CD4-positive, alpha-beta T cell treated with Interferon alpha-2 for 1 hour (primary cell): ENCODE data around the gene PFN1.
A peak's percentile ranks its signal among the peaks of the same experiment; 100 is the strongest.

Source experiments
- DNase-seq, 2 donors: peaks; one replicate each; pipeline ENCODE4 v3.0.0-alpha.2; 2020 to 2022

PFN1 gene

DNA sequence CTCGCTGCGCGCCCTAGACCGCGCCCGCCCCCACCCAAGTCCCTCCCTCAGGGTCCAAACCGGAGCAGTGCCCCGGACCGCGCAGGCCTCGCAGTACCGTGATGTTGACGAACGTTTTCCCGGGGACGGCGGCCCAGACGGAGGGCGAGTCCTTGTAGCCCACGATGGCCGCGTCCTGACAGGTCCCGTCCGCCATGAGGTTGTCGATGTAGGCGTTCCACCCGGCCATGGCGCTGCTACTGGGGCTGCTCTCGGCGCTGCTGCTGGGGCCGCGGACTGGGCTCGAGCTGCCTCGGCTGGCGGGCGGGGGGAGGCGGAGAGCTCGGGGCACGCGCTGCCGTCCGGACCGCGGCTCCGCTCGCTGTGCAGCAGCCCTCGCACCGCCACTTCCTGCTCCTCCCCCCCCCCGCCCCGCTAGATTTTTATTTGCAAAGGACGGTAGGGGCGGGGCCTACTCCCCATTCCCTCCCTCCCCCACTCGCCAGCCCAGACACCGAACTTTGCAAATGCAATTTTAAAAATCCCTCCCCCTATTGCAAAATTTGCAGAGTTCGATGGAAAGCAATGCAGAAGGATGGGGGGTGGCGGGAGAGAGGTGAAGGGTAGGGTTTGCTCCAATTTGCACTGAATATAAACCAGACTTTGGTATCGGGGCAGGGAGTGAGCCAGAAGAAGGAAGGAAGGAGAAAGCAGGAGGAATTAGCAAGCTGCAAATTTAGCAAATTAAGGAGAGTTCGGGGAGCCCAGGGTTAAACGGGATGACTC, at the start of gene PFN1:
PFN1 (minus strand) TSS at position 365 of the 765 bp plus-strand sequence; CDS start at position 229, 136 bp downstream.
- DNase-seq, result peak; percentile 92 to 95

DNA sequence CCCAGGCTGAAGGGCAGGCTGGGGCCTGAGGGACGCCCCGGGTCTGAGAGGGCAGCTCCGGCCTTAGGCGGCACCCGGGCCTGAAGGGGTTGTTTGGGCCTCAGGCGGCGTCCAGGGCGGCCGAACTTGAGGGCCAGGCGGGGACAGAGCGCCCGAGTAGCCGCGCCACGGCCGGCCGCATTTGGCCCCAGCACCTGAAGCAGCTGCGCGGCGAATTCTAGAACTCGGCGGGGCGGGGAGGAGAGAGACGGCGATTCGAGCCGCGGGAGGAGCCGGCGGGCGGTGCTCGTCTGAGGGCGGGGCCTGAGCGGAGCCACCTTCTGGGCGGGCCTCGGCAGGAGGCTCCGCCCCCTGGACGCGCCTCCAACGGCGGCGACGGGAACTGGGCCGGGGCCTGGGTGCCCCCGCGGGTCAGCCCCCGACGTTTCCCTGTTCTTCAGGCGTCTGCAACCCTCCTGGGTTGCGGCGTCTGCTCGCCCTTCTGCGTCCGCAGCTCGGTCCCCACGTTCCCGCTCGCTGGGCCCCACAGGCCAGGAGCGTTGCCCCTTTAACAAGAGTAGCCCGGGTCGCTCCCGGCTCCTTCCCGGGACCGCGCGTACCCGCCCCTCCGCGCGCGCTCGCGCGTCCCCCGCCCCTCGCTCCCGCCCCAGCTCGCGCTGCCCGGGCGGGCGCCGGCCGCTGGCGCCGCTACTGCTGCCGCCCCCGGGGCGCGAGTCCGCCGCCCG, 49.1 kb upstream of the PFN1 start, which contains the start of the genes INCA1 and KIF1C:
INCA1 (minus strand) TSS at position 221 of the 725 bp plus-strand sequence. CDS start 3,085 bp downstream, outside the sequence.
KIF1C (plus strand) TSS at position 649 of the 725 bp plus-strand sequence. CDS start 2,297 bp downstream, outside the sequence.
- peak; percentile 88 to 93 for DNase-seq

DNA sequence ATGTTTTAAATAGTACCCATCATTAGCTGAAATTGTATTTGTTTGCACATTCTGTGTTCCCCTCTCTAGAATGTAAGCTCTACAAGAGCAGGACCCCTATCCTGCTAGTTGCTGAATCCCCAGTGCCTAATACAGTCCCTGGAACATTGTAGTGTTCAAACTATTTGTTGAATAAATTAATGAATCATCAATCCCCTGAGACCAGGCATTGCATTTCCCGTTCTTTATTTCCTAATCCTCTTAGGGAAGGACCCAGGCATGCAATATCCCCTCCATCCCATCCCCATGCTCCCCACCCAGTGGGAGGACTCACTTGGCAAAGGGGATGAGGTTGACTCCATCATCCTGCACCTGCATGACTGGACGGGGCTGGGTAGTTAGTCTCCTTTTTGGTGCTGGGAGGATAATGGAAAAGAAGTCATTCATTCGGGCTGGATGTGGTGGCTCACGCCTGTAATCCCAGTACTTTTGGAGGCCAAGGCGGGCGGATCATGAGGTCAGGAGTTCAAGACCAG, 45.8 kb upstream of the PFN1 start:
- no peak for DNase-seq

DNA sequence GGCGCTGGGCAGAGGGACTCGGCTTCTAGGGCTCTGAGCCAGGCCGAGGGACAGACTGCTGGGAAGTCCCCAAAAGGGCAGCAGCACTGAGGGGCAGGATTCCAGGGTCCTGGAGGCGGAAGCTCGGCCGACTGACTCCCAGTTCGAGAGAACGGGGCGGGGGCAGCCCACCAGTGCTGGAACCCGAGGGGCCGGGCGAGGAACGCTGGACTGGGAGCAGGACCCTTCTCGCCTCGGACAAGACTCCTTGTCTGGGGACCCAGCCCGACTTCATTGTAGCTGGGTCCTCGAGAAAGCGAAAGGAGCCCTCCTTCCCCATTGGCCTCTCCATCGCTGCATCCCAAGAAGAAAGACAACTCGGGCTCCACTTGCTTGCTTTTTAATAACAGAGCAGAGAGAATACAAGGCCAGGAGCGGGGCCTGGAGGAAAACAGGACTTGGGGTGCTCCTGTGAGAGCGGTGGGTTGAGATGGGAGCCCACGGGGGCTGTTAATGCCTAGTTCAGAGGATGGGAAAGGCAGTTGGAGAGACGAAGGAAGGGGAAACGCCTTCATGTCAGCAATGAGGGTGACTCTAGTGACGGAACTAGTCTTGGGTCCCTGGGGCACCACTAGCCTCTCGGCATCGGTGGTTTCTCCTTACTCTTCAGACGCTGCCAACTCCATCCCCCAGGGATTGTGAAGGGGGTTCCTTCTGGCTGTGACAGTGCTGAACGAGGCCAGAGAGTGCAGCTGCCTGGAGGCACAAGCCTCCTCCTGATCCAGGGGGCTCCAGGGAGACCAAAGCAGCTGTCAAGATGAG, 39.6 kb upstream of the PFN1 start:
- no peak for DNase-seq

DNA sequence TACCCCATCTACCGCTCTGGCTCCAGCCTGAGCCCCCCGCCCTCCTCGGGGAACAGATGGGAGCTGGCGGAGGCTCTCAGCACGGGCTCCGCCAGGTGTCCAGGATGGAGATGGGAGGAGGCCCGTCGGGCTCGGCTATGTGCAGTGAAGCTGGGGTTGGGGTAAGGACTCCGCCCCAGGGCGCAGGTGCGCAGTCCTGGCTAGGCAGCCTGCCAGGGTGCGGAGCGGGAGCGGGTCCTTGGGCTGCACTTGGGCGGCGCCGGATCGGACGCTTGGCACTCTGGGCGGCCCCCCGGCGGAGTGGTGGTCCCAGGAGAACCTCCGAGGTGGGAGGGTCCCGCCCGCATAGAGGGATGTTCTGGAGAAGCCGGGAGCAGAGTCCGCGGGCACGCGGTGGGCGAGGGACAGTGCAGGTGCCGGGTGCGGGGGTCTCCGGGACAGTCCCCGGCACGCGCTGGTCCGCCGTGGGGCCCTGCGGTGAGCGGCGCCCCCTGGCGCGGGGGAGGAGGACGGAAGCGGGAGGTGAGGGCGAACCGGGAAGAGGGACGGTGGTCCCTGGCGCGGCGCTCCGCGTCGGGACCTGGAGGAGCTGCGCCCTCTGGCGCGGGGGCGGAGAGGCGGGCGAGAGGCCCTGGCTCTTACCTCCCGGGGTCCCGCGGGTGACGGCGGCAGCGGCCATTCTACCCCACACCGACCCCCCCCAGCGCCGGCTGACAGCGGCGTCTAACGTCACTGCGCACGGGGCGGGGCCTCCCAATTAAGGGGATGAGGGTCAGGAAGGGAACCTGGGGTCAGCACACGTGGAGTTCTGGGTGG, 38.8 kb upstream of the PFN1 start, which contains the start of gene CAMTA2:
CAMTA2 (minus strand) TSS at position 725 of the 816 bp plus-strand sequence. CDS start 1,453 bp downstream, outside the sequence.
- DNase-seq, result peak; percentile 82 to 89

DNA sequence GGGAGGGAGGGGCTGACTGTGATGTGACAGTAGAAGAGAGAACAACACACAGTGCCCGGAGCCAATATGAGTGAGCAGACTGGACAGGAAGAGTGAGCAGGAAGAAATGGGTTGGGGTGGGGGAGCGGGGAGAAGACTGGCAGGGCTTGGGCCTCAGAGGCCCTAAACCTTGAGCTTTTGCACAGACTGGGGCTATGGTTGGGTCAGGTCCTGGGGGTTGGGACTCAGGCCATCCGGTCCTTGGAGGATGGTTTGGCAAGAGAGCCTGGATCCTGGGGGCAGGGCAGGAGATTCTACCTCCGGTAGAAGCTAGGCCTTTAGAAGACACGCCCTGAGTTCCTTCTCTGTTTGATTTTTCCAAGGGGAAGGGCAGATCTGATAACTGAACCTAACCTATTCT, 38.1 kb upstream of the PFN1 start:
- DNase-seq, result no peak

DNA sequence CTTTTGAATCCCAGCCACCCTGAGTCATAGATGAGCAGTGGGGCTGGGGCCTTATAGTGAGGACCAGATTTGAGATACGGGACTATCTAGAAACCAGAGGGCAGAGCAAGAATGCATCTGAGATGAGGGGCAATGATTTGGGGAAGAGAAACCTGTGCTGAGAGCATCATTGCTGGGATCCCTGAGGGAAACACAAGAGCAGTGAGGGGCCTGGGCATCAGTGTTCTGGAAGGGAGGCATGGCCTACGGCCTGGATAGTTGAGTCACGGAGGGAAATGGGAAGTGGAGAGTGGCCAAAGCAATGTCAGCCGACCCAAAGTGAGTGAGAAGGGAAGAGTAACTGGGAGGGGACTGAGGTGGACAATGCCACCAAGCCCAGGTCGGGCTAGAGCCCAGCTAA, 34.0 kb upstream of the PFN1 start:
- DNase-seq, result no peak

DNA sequence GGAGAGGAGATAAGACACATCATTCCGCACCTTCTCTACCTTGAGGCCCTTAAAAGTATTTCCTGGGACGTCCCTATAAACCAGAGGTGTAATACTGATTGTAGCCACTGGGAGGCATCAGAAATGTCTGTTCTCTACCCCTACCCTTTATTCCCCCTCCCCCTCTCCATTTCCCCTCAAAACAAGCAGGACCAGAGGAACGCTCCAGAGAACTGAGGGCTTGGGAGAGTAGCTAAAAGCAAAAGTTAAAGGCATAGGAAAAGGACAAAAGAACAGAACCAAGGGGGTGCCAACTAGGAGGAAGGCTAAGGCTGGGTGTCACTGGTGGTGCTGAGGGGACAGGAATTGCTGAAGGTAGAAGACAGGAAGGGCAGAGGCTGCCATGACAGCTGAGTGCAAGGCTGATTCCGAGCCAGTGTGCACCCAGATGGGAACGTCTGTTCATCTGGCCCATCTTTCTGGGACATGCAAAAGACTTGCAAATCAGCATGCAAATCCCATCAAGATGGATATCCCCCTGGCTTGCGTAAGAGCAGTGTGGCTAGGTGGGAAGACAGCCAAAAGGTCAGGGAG, 32.4 kb upstream of the PFN1 start:
- peak; percentile 32 to 79 for DNase-seq

DNA sequence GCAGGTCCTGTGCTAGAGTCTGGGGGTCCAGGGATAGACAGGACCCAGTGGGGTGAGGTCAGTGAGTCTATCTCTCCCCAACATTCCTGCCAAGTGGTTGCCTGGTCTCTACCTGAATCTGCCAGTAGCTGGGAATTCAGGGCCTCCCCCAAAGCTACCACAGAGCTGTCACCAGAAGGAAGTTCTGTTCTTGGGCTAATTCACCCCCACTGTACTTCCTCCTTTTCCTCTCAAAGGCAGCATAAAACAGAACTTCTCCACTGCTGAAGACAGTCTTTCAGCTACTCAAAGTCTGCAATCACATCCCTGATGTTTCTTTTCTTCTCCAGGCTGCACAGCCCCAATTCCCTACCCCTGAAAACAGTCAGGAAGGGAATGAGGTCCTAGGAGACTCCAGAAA, 30.4 kb upstream of the PFN1 start:
- DNase-seq, result no peak

DNA sequence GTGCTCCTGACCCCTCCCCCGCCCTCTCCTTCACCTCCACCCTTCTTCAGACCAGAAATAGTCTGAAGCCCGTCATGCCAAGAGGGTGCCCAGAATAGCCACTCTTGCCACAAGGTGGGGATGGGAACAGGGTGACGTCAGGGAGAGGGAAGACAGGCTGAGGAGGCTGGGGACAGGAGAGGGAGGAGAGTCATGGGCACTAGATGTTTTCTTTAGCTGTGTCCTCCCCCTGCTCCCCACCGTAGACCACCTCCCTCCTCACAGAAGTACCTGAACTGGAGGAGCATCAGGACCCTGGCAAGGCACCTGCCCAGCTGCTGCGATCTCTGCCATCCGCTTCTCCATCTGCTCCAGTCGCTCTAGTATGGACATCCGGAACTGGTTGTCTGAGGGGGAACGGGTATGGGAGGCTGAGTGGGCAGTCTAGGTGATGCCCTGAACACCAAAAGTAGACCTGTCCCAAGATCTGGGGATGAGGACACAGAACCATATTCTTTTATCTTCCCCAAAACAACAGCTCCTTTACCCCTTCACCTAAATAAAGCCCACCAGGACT, 25.9 kb upstream of the PFN1 start:
- no peak for DNase-seq

DNA sequence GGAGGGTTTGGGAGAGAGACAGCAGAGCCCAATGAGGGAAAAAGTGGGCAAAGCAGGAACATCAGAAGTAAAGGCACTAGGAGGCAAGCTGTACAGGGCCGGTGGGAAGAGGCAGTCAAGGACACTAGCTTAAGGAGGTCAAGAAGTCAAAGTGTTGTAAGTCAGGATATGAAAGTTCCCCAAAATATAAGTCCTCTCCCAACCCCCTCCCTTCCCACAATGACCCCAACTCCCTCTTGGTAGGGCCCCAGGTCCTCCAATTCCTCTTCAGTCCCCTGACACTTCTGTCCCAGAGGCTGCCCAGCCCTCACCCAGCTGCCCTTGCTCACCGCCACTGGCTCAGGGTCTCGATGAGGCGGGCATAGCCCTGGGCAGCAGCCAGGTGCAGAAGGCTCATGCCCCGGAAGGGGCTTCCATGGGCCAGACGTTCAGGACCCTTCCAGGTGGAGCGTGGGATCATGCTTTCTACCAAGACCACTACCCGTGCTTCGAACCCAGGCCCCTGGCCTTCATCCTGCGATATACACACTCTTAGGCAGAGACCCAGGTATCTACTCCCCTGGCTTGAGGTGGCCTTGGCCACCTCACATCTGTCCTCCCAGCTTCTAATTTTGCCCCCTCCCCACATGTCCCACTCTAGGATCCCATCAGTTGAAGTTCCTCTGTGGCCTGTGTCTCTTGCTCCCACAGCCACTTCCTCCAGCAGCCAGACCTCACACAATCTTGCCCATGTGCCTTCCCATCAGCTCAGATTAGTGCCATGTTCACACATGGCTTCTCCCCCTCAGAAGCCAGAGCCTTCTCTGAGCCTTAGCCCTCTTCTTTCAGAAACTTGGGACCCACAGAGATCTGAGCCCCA, 25.2 kb upstream of the PFN1 start:
- DNase-seq, result no peak

DNA sequence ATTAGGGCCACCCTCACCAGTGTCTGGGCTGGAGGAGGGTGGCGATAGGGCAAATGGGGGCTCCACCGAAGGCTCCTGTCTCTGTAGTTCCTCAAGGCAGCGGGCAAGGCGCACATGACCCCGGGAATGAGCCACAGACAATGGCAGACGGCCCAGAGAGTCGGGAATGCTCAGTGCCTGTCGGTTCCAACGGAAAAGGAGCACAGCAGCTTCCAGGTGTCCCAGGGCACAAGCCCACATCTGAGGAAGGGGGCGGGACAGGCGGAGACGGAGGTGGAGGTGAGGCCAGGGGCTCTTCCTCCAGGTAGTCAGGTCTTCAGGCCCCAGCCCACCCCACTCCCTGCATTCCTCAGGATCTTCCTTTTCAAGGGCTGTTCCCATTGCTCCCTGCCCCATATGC, 24.4 kb upstream of the PFN1 start:
- DNase-seq, result no peak

DNA sequence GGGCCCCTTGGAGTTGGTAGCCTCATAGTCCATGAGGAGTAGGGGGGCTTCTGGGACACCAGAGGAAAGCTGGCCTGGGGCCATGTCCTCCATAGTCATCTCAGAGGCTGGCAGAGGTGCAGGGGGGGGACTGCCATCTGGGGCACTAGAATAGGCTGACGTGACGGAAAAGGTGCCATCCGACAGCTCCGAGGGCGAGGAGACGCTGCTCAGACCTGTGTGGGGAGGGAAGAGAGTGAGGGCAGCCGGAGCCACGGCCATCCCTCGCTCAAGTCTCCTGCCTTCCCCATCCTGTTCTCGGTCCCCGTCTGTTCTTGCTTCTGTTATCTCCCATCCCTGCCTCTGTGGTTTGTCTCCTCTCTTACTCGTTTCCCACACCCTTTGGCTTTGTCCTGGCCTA, 24.0 kb upstream of the PFN1 start:
- DNase-seq, result no peak

DNA sequence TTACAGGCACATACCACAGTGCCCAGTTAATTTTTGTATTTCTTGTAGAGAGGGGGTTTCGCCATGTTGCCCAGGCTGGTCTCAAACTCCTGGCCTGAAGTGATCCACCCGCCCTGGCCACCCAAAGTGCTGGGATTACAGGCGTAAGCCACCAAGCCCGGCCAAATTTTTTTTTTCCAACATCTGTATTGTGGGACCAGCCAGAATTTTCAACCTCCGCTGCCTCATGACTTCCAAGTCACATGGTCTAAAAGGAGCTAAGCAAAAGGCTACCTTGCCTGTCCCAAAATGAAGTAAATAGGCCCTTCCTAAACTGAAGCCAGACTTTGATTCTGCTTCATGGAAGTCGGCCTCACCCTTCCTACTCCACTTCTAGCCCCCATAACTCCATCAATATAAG, 23.5 kb upstream of the PFN1 start:
- no peak for DNase-seq

DNA sequence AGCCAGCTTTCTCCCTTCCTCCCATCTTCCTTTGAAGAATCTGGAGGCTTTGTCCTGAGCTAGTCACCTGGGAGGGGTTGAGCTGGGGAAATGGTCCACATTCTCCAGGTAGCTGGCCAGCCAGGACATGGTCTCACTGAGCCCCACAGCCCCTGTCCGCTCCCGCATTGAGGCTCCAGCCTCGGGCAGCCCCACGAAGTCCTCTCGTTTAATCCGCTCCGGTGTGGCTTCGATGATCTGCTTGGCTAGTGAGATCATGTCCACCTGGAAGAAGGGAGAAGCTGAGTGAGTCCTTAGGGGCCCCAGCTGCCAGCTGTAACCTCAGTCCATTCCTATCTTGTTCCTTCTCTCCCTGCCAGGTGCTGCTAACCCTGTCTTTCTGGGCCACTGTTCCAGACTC, 21.9 kb upstream of the PFN1 start:
- no peak for DNase-seq

DNA sequence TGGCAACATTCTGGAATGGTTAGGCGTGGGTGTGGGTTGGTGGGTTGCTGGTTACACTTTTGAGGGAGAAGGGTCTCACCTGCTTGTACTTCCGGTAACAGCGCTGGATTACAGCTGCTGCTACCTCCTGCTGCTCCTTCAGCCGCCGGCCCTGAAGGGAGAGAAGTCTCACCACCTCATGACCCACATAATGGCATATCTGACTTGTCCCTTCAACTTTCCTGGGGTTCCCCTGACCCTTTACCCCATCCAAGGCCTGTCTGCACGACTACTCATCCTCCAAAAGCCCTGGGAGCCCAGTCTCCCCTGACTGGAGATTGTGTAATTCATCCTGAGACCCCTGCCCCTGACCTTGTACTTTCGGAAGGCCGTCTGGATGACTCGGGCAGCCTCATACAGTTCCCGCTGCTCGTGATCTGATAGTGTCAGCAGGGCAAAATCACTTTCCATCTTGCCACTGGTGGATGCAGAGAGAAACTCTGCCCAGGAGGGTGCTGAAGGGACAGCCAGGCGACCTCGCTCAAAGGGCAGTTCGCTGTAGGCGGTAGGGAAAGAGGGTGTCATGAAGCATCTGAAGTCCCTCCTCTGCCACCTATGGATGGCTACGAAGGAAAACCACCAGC, 21.3 kb upstream of the PFN1 start:
- no peak for DNase-seq

DNA sequence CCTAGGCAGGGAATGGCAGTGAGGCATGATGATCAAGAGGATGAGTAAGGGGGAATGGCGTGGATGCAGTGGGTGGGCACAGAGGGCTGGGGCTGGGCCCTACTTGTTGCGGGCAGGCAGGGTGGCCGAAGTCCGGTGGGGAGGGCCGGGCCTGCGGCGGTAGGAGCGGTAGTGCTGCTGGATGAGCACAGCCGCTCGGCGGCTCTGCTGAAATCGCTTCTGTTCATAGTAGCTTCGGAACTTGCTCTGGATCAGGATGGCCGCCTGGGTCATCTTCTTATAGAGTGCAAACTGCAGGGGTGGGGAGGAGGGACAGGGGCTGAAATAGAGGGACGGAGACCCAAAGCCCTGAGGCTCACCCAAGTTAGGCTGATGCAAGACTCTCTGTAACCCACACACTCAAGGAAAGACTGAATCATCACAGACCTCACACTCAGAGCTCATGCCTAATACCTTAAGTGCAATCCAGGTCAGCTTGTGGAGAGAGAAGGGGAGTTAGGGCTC, 20.8 kb upstream of the PFN1 start:
- no peak for DNase-seq

DNA sequence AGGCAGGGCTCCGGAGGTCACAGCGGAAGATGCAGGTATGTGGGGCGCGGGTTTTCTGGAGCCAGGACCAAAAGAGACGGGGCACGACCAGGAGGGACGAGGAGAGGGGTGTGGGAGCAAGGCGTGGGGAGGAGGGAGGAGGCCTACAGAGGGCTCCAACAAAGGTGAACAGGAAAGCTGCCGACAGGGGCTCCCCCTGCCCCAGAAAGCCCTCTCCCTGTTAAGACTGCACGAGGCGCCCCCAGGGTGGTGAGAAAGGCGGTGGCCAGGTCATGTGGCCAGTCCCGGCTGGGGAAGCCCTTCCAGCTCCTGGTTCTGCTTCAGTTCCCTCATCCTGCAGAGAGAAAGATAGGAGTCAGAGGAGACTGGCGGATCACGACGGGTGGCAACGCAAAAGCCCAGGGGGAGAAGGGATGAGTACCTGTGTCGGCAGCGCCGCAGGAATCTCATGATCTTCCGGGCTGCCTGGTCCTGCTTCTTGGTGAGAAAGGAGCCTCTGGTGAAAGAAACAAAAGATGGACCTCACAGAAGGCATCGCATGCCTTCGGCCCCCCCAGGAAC, 20.2 kb upstream of the PFN1 start:
- DNase-seq, result no peak
